K562 (cell line): Measurements from ENCODE around the gene OR12D3. TPM values are rescaled to one million over a fixed set of nuclear protein-coding genes. Genes with fewer than 3 reads are reported as not detected.
A peak's percentile ranks its signal among the peaks of the same experiment; 100 is the strongest.

ENCODE experiments used
- ATAC-seq: fragments of 200-7000 bp; cut with Tn5 transposase; 3 replicates; pipeline ENCODE4 v1.9.1; 2020; ENCODE audit warnings: moderate library complexity
- BruUV-seq: library from RNA; stranded (reverse); fragments of 400-500 nt; replicated peaks from 2 replicates; lab custom pipeline; 2021; lab: Mats Ljungman, UMichigan
- CTCF ChIA-PET: fragments of 300-600 bp; formaldehyde crosslinking; extraction: SDS; loops from one replicate; lab custom pipeline; 2021; ENCODE audit warnings: low intra/inter-chr PET ratio; lab: Yijun Ruan, JAX
- POLR2A ChIA-PET: fragments of 300-600, 350-650 bp; sonication (Branson Sonifier 250); formaldehyde crosslinking; extraction: SDS; loops from one replicate; lab custom pipeline; 2021; ENCODE audit warnings: antibody characterized with exemption, inconsistent platforms; lab: Yijun Ruan, JAX
- DNase-seq, 4 experiments: peaks; one replicate each; pipeline versions ENCODE4 v3.0.0 to v3.0.0-alpha.2; 2011 to 2018; ENCODE audit warnings: low spot score in 3 of 4, mixed read lengths in 3 of 4; ENCODE audit errors: extremely low read depth in 1 of 4
- FAIRE-seq: peaks from 2 replicates; lab custom pipeline; 2011; peaks lifted over from hg19 to GRCh38; lab: Jason Lieb, UNC
- H2AFZ ChIP-seq: 2 replicates; pipeline ENCODE4 v1.6.0; 2011; ENCODE audit warnings: low read depth, low read length, control low read depth, inconsistent platforms
- H3K27ac ChIP-seq: fragments of 200-600 bp; 3 replicates; pipeline ENCODE4 v1.8.0; 2011; ENCODE audit warnings: low read depth, mild to moderate bottlenecking, control low read depth, inconsistent platforms, low read length, moderate library complexity, mixed read lengths; ENCODE audit errors: extremely low read depth
- H3K27me3 ChIP-seq, 2 experiments: fragments of 300-600 bp in 1 of 2; 2 replicates in 1 of 2; 3 replicates in 1 of 2; pipeline versions ENCODE4 v1.6.0 to v1.8.0; 2011; ENCODE audit warnings: inconsistent platforms in 2 of 2, low read length in 2 of 2, mild to moderate bottlenecking in 1 of 2, mixed read lengths in 1 of 2, moderate library complexity in 1 of 2; ENCODE audit not compliant: control insufficient read depth in 2 of 2, insufficient read depth in 2 of 2
- H3K36me3 ChIP-seq: fragments of 300-600 bp; 3 replicates; pipeline ENCODE4 v1.8.0; 2011; ENCODE audit warnings: mild to moderate bottlenecking, low read length, inconsistent platforms; ENCODE audit not compliant: control insufficient read depth, insufficient read depth
- H3K4me1 ChIP-seq, 2 experiments: fragments of 200-600 bp in 1 of 2; replicated peaks in 1 of 2; 2 replicates in 1 of 2; 3 replicates in 1 of 2; pipeline versions ENCODE4 v1.5.1 to v1.8.0; 2011; ENCODE audit warnings: inconsistent platforms in 2 of 2, low read length in 2 of 2, mild to moderate bottlenecking in 1 of 2, mixed read lengths in 1 of 2, moderate library complexity in 1 of 2; ENCODE audit not compliant: control insufficient read depth in 2 of 2, insufficient read depth in 2 of 2
- H3K4me2 ChIP-seq: 2 replicates; pipeline ENCODE4 v1.6.1; 2011; ENCODE audit warnings: low read length, control low read depth, inconsistent platforms, mixed read lengths; ENCODE audit not compliant: insufficient read depth
- H3K4me3 ChIP-seq: fragments of 200-600 bp; sonication (generic), shearing (Covaris generic); 2 replicates; pipeline ENCODE4 v1.5.1; 2016; ENCODE audit warnings: control low read depth, inconsistent platforms
- H3K79me2 ChIP-seq: fragments of 200-600 bp; 3 replicates; pipeline ENCODE4 v1.8.0; 2011; ENCODE audit warnings: low read length, inconsistent platforms; ENCODE audit not compliant: control insufficient read depth, insufficient read depth
- H3K9ac ChIP-seq, 2 experiments: 2 replicates each; pipeline versions ENCODE4 v1.6.0 to v1.6.1; 2011; ENCODE audit warnings: low read depth in 2 of 2, low read length in 2 of 2, control low read depth in 1 of 2, inconsistent platforms in 1 of 2, mild to moderate bottlenecking in 1 of 2, mixed read lengths in 1 of 2; ENCODE audit not compliant: insufficient read depth in 1 of 2
- H3K9me1 ChIP-seq: one replicate; pipeline ENCODE4 v1.6.0; 2011; ENCODE audit warnings: inconsistent platforms, mild to moderate bottlenecking, low read length, moderate library complexity; ENCODE audit not compliant: control insufficient read depth, insufficient read depth
- H3K9me3 ChIP-seq: replicated peaks from 2 replicates; pipeline ENCODE4 v1.5.1; 2011; ENCODE audit warnings: low read depth, low read length, inconsistent platforms; ENCODE audit not compliant: control insufficient read depth, insufficient read depth
- H4K20me1 ChIP-seq: replicated peaks from 2 replicates; pipeline ENCODE4 v1.6.1; 2011; ENCODE audit warnings: low read length, inconsistent platforms, mixed read lengths; ENCODE audit not compliant: control insufficient read depth, insufficient read depth
- ATF3 ChIP-seq, 2 experiments: fragments of 450-650 bp in 1 of 2; sonication (generic) in 1 of 2; formaldehyde crosslinking in 1 of 2; IDR thresholded peaks in 1 of 2; conservative IDR thresholded peaks in 1 of 2; 2 replicates each; pipeline versions ENCODE4 v1.6.1 to v1.8.1; 2016 to 2023; ENCODE audit warnings: mild to moderate bottlenecking in 2 of 2, moderate library complexity in 2 of 2, inconsistent platforms in 1 of 2, missing genetic modification reagents in 1 of 2
- CEBPG ChIP-seq, 3 experiments: fragments of 200-800 bp in 1 of 3; sonication (Bioruptor generic) in 1 of 3; sonication (generic) in 1 of 3; formaldehyde crosslinking in 1 of 3; IDR thresholded peaks in 2 of 3; conservative IDR thresholded peaks in 1 of 3; 2 replicates each; pipeline versions ENCODE4 v1.6.1 to v1.8.0; 2016 to 2022; ENCODE audit warnings: missing compliant biosample characterization in 2 of 3, missing genetic modification characterization in 2 of 3, mild to moderate bottlenecking in 1 of 3, missing genetic modification reagents in 1 of 3
- CEBPZ ChIP-seq: fragments of 150-350 bp; IDR thresholded peaks from 2 replicates; pipeline ENCODE4 v1.6.1; 2014; ENCODE audit warnings: low read depth, mild to moderate bottlenecking, low read length, borderline replicate concordance
- HSF4 ChIP-seq: fragments of 250-450 bp; sonication (Bioruptor Pico); IDR thresholded peaks from 2 replicates; pipeline ENCODE4 v2.1.2; 2022; ENCODE audit warnings: mild to moderate bottlenecking, moderate library complexity, borderline replicate concordance
- ZNF232 ChIP-seq: sonication (generic); formaldehyde crosslinking; IDR thresholded peaks from 2 replicates; pipeline ENCODE4 v1.8.0; 2022; ENCODE audit warnings: mild to moderate bottlenecking, missing genetic modification reagents
- ZNF408 ChIP-seq: fragments of 250-450 bp; sonication (Bioruptor Pico); IDR thresholded peaks from 2 replicates; pipeline ENCODE4 v1.4.0; 2020; ENCODE audit warnings: low read depth, mild to moderate bottlenecking, moderate library complexity
- ZNF436 ChIP-seq: fragments of 250-450, 450-650 bp; sonication (Bioruptor Pico); formaldehyde crosslinking; IDR thresholded peaks from 2 replicates; pipeline ENCODE4 v1.7.0; 2020; ENCODE audit warnings: mild to moderate bottlenecking
- ZNF507 ChIP-seq: conservative IDR thresholded peaks from 2 replicates; pipeline ENCODE4 v1.6.1; 2017; ENCODE audit warnings: missing genetic modification characterization, missing compliant biosample characterization
- ZNF639 ChIP-seq, 2 experiments: fragments of 200-800 bp in 1 of 2; sonication (Bioruptor generic) in 1 of 2; sonication (generic) in 1 of 2; formaldehyde crosslinking in 1 of 2; IDR thresholded peaks in 1 of 2; conservative IDR thresholded peaks in 1 of 2; 2 replicates each; pipeline versions ENCODE4 v1.5.0 to v1.6.1; 2016 to 2020; ENCODE audit warnings: missing compliant biosample characterization in 1 of 2, missing genetic modification characterization in 1 of 2, missing genetic modification reagents in 1 of 2
- WGBS: fragments of 100-300 bp; shearing (Covaris generic); methylation state at CpG from one replicate; pipeline ENCODE4 v1.1.6; 2016; ENCODE audit warnings: low coverage, mixed read lengths; ENCODE audit not compliant: insufficient coverage; ENCODE audit errors: missing lambda C conversion rate; 5-methylcytosine and 5-hydroxymethylcytosine counted together
- in situ Hi-C: fragments of 300-500 bp; cut with MboI; formaldehyde crosslinking; loops from 4 replicates; pipeline ENCODE4 v1.15.0; 2018; ENCODE audit warnings: inconsistent platforms, mixed read lengths
- intact Hi-C: fragments of 100-400 bp; cut with micrococcal nuclease; formaldehyde crosslinking; loops from 2 replicates; pipeline ENCODE4 v1.14.2; 2022
- polyA plus RNA-seq, 8 experiments: library from polyadenylated mRNA; depleted of rRNA in 4 of 8; stranded (reverse) in 5 of 8; unstranded in 3 of 8; fragments of >200 nt; fragmentation: Nextera tagmentation in 2 of 8; fragmentation: Illumina TruSeq in 1 of 8; extraction: Ambion mirVana in 2 of 8; extraction: Trizol in 1 of 8; gene quantifications; 2 replicates each; pipeline versions ENCODE4 v1.2.1 to v1.2.3, GENCODE V29; 2011 to 2014; ENCODE audit warnings: inconsistent platforms in 1 of 8, missing spikeins in 1 of 8
- total RNA-seq, 7 experiments: library from RNA; depleted of rRNA in 6 of 7; stranded (reverse); fragments of >200 nt in 6 of 7; fragmentation: Illumina TruSeq in 2 of 7; extraction: Trizol in 2 of 7; gene quantifications; 2 replicates each; pipeline versions ENCODE4 v1.2.1 to v1.2.3, GENCODE V29; 2011 to 2021; ENCODE audit warnings: low replicate concordance in 1 of 7
- TF ChIP-seq, protein P1 (sequence below), 2 experiments: IDR thresholded peaks in 1 of 2; conservative IDR thresholded peaks in 1 of 2; 2 replicates each; pipeline ENCODE4 v1.6.1; 2016; ENCODE audit warnings: low read depth in 2 of 2, mild to moderate bottlenecking in 1 of 2, missing compliant biosample characterization in 1 of 2, missing genetic modification characterization in 1 of 2, moderate library complexity in 1 of 2

OR12D3 gene
- total and polyA plus RNA-seq, 9 of the 15 experiments (the other 6 are each of a cell fraction or from before 2014, with no cell fraction given) = not detected

DNA sequence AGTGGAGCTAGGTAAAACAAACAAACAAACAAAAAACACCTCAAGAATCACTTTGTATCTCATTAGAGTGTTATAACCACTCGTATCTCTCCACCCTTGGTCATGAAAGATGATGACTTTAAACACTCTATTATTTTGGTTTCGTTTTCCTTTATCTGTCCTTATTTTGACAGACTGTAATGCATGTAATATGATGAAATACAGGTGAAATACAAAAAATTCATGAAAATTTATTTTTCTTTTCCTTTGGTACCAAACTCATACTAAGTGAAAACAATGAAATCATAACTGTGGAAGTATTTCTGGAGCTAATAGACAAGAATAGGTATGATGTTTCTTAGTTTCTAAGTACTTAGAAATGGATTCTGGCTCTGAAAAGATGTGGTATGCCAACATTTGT is 24.4 kb upstream of the OR12D3 start:
- H3K79me2 ChIP-seq = no peaks in the 10 kb centered on the region
- no peaks in the 10 kb centered on the region for H3K36me3 ChIP-seq
- H3K9me1 ChIP-seq = no peaks in the 10 kb centered on the region
- H3K4me2 ChIP-seq = no peak overlapping the region
- H3K27me3 ChIP-seq = 0 out of 5 replicates have a peak, but pooled peaks cover 0 to 2% of the 10 kb centered on the region in 2 experiments
- no peak for FAIRE-seq
- no peak overlapping the region for H3K4me3 ChIP-seq
- no TSS peak for BruUV-seq
- 0% methylated on average over 2 of the region's 2 CpGs for WGBS
- ChIA-PET POLR2A (no interaction called here), CTCF (no interaction called here)
- no peaks in the 10 kb centered on the region for H4K20me1 ChIP-seq
- no peak for DNase-seq
- in situ Hi-C loops = no loop called here
- ATAC-seq = no peak
- intact Hi-C loops = no loop called here
- no peak overlapping the region for H3K27ac ChIP-seq
- H3K9me3 ChIP-seq = no peaks in the 10 kb centered on the region
- no peaks in the 10 kb centered on the region for H3K4me1 ChIP-seq
- H3K9ac ChIP-seq = no peak overlapping the region
- no peak overlapping the region for H2AFZ ChIP-seq
- TF ChIP-seq ATF3 (IDR thresholded peaks at IDR 0.05) (peak; percentile 60; the same call in 1 of the 2 replicates), ATF3 (CRISPR knock-in tag; conservative IDR thresholded peaks at IDR 0.05) (no peak), ZNF639 (CRISPR knock-in tag; conservative IDR thresholded peaks at IDR 0.05 in 1 of 2, IDR thresholded peaks at IDR 0.05 in 1 of 2) (no peak), CEBPZ (no peak), CEBPG (CRISPR knock-in tag; IDR thresholded peaks at IDR 0.05) (no peak), CEBPG (tag; conservative IDR thresholded peaks at IDR 0.05 in 1 of 2, IDR thresholded peaks at IDR 0.05 in 1 of 2) (peak; percentile 72 to 85), HSF4 (CRISPR knock-in tag) (no peak), ZNF507 (tag) (no peak), ZNF408 (CRISPR knock-in tag) (no peak), ZNF436 (CRISPR knock-in tag) (no peak), ZNF232 (CRISPR knock-in tag) (no peak)
- TF ChIP-seq, protein P1, sequence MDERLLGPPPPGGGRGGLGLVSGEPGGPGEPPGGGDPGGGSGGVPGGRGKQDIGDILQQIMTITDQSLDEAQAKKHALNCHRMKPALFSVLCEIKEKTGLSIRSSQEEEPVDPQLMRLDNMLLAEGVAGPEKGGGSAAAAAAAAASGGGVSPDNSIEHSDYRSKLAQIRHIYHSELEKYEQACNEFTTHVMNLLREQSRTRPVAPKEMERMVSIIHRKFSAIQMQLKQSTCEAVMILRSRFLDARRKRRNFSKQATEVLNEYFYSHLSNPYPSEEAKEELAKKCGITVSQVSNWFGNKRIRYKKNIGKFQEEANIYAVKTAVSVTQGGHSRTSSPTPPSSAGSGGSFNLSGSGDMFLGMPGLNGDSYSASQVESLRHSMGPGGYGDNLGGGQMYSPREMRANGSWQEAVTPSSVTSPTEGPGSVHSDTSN (CRISPR knock-in tag; IDR thresholded peaks at IDR 0.05; ENCODE audit: low read depth) = no peak
- TF ChIP-seq, protein P1 (tag; conservative IDR thresholded peaks at IDR 0.05; ENCODE audit: low read depth) = 0 out of 2 replicates have a peak, but pooled peaks have one; percentile 12
